NCI-H2107 (cell line): ENCODE results near the gene BICC1.

ENCODE experiments used
- DNase-seq: peaks from one replicate; lab custom pipeline; 2025; lab: John Stamatoyannopoulos, UW

BICC1 gene

GRCh38 chr10:58647376-58648112, 134.9 kb downstream of the BICC1 start:
- DNase-seq, result no peak

- DNase-seq, result no peak
These were observed 135.5 kb downstream of the BICC1 start for GRCh38 chr10:58648131-58648530.

GRCh38 chr10:58651040-58651439, 138.4 kb downstream of the BICC1 start:
- DNase-seq, result no peak

DNA sequence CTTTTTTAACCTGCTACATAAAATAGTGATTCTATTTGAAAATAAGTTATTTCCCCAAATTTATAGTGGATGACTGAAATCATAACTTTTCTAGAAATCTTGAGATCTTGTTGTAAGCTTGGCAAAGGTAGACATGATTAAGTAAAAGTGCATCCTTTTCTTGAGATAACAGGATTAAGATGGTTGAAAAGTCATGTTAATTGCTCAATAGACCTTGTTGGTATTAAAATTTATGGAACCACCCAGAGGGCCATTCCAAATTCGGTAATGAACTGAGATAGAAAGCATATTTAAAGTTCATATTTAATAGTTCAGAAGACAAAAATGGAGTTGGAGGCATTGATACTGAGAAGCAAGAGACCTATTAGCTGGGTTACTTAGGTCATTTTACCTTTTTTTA, 139.1 kb downstream of the BICC1 start:
- no peak for DNase-seq

- DNase-seq, result no peak
These were observed 140.5 kb downstream of the BICC1 start for GRCh38 chr10:58653139-58653538.

DNA sequence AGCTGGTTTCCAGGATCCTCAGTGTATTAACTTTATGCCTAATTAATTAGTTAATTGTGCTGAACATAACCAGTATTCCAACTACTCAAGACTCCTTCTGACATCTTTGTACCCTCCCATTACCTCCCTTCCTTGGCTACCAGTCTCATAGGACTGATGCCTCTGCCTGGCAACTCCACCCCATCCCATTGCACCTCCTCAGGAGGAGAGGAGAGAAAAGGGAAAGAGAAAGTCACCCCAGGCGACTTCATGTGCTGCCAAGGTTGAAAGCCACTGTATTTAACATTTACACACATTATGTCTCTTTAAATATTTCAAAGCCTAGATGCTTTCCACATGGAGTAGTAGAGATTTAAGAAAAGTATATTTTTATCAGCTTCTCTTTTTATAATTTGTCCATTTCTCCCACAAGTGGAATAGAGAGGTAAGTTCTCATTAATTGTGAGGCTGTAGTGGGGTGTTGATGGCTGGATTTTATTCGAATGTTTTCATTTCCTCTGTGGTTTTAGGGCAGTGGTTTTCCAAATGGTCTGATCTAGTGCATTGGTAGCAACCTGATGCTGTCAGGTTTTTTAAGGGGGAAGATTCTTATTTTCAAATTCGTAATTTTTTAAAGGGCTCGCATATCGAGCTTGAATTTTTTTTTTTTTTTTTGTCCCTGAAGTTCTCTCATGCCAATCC, 148.0 kb downstream of the BICC1 start:
- DNase-seq, result no peak

- no peak for DNase-seq
These were observed 148.7 kb downstream of the BICC1 start for GRCh38 chr10:58661336-58661735.

- DNase-seq, result no peak
These were observed 149.2 kb downstream of the BICC1 start for GRCh38 chr10:58661902-58662301.

DNA sequence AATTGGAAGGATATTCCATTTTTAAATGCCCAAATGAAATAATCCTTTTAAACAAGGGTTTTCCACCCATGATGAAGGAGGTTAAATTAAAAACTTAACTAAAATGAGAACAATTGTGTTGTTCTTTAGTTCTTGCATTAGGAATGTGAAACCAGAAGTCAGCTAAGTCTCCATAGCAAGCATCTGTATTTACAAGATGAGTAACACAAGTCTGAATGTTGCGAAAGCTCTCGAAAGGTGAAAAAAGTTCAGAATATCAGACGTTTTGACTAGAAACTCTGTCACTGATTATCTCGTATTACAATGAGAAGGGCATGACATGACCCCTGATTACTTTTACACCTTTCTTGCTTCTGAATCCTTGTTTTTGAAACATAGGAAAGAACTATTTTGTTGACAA, 149.6 kb downstream of the BICC1 start:
- no peak for DNase-seq

- no peak for DNase-seq
These were observed 152.7 kb downstream of the BICC1 start for GRCh38 chr10:58665361-58665760.

GRCh38 chr10:58666024-58666423, 153.4 kb downstream of the BICC1 start:
- no peak for DNase-seq

DNA sequence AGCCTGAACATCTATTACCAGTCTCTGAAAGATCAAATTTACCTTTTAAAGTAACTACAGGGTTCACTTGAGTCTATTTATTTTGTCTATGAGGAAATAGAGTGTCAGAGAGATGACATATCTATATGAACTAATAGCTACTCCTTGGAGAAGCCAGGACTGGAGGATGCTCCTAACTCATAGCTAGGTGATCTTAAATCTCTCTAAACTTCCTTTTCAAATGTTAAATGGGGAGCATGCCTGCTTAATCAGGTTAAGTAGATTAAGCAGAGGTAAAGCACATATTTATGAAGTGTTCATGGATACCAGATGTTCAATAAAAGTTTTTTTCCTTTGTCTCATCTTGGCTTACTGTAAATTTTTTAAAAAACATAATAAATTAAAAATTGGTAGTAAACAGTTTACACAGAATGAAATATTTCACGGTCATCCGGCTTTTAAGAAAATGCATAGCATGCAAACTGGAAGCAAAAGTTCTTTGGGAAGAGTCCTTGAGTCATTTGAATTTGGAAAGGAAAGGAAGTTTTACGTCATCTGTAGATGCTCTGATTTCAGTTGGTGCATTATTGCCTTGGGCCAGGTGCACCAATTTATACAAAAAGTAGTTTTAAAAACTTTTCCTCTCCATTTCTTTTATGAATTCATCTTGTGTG, 155.1 kb downstream of the BICC1 start:
- DNase-seq, result no peak

- DNase-seq, result no peak
These were observed 160.2 kb downstream of the BICC1 start for GRCh38 chr10:58672845-58673244.

DNA sequence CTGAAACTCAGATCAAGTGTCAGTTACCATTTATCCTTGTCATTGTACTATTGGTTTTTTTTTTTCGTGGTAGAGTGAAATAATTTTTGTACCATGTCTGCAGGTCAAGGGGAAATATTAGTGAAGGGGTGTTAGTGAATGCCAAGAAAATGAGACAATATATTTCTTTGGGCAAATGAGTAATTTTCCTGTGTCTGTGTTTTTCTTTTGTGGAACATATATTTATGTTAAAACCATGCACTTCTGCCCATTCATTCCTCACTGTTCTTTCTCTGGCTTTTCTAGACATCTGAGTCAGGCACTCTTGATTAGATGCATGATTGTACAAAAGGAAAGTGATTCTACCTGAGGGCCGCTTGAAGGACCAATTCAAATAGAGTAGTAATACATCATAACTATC, 161.6 kb downstream of the BICC1 start:
- DNase-seq, result no peak

DNA sequence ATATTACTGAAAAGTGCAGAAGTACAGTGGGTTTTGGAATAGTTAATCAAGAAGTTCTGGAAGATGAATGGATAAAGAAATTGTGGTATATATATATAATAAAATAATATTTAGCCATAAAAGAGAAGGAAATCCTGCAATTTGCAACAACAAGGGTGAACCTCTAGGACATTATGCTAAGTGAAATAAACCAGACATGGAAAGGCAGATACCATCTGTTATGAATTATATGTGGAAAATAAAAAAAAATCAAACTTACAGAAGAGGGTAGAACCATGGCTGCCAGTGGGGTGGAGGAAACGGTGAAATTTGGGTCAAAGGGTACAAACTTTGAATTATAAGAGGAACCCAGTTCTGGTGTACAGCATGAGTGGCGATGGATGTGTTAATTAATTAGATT, 162.6 kb downstream of the BICC1 start:
- DNase-seq, result no peak

- DNase-seq, result no peak
These were observed 178.9 kb downstream of the BICC1 start for GRCh38 chr10:58691528-58691927.

GRCh38 chr10:58693919-58694318, 181.2 kb downstream of the BICC1 start:
- DNase-seq, result no peak

DNA sequence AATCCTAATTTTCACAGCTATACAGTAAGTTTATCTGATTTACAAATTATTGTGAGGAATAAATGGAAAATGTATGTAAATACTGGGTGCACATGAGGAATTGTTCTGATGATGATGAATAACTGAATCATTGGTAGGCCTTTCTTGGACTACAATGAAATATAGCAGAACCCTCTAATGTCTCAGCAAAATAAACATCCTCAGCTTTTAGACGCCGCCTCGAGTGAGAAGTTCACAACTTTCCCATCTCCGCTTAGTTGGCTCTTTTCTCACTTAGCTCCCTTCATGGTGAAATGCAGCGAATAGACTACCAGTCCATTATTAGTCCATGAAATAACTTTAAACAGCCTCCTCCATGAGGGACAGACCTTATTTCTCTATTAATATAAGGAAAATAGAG, 182.3 kb downstream of the BICC1 start:
- DNase-seq, result no peak

GRCh38 chr10:58696736-58697135, 184.1 kb downstream of the BICC1 start:
- DNase-seq, result no peak

- no peak for DNase-seq
These were observed 185.0 kb downstream of the BICC1 start for GRCh38 chr10:58697691-58698090.

- DNase-seq, result no peak
These were observed 186.2 kb downstream of the BICC1 start for GRCh38 chr10:58698777-58699356.

- DNase-seq, result no peak
These were observed 187.9 kb downstream of the BICC1 start for GRCh38 chr10:58700591-58700990.
